ENCODE measurements around the gene MRPL36.

Gene MRPL36

GRCh38 chr5:1814183-1815020 lies 14.8 kb upstream of the MRPL36 start:
- Histone ChIP-seq H3K9me3 (replicated peaks in 1 of 11) (peaks cover 0 to 13% (median 7%) of the 10 kb centered on the region in 11 experiments; a peak in 8 of 22 replicates), H4K20me1 (peaks cover 26 to 87% (median 64%) of the 10 kb centered on the region in 11 experiments), H3K27me3 (peaks cover 0 to 18% (median 0%) of the 10 kb centered on the region in 11 experiments; a peak in 3 of 22 replicates), H3K4me1 (peaks cover 0 to 9% (median 0%) of the 10 kb centered on the region in 10 experiments; a peak in 3 of 20 replicates), H3K27ac (no peak overlapping the region), H3K4me2 (no peak overlapping the region), H3K9ac (no peak overlapping the region; a peak in 1 of 22 replicates), H3K36me3 (peaks cover 97 to 100% (median 100%) of the 10 kb centered on the region in 11 experiments), H3K4me3 (no peak overlapping the region)
- TF ChIP-seq Cebpa-rat (IDR thresholded peaks at IDR 0.05), result no peak

- Histone ChIP-seq H3K9me3 (replicated peaks in 1 of 11) (no peaks in the 10 kb centered on the region), H3K27me3 (peaks cover 0 to 41% (median 0%) of the 10 kb centered on the region in 11 experiments; a peak in 4 of 22 replicates), H4K20me1 (peaks cover 56 to 100% (median 92%) of the 10 kb centered on the region in 11 experiments), H3K27ac (no peak overlapping the region), H3K36me3 (peaks cover 93 to 100% (median 100%) of the 10 kb centered on the region in 11 experiments), H3K4me1 (peaks cover 0 to 28% (median 15%) of the 10 kb centered on the region in 10 experiments; a peak in 17 of 20 replicates), H3K4me3 (no peak overlapping the region), H3K9ac (no peak overlapping the region), H3K4me2 (no peak overlapping the region)
- TF ChIP-seq Cebpa-rat (IDR thresholded peaks at IDR 0.05), result no peak
These were observed 11.0 kb upstream of the MRPL36 start for GRCh38 chr5:1810581-1811101.

DNA sequence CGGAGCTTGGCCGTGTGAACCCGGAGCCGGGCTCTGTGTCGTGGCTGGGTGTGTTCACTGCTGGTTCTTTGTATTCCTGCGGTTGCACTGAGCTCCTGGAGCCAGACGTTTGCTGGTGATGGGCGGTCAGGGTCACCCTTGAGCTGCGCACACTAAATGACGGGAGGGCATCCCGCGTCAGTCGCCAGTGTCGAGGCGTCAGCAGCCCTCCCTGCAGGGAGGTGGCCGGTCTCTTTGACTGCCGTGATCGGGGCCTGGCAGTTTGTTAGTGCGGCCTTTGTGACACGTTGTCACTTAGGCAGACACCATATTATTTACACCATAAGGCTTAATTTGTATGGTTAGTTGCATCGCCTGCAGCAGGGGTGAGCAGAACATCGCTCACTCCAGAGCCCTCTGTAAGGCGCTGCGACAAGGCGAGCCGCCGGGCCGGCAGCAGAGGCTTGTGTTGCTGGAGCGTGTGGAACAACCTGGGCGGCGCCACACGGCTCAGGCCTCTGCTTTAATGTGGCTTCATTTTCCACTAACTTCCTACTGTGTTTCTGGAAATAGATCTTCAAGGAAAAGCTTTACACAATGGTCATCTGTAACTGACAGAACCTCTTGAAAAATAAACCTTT lies 9.9 kb upstream of the MRPL36 start:
- TF ChIP-seq Cebpa-rat (IDR thresholded peaks at IDR 0.05), result no peak
- Histone ChIP-seq H4K20me1 (peaks cover 64 to 100% (median 99%) of the 10 kb centered on the region in 11 experiments), H3K36me3 (peaks cover 93 to 100% (median 100%) of the 10 kb centered on the region in 11 experiments), H3K4me3 (no peak overlapping the region), H3K4me1 (peaks cover 0 to 28% (median 15%) of the 10 kb centered on the region in 10 experiments; a peak in 17 of 20 replicates), H3K9me3 (replicated peaks in 1 of 11) (no peaks in the 10 kb centered on the region), H3K9ac (no peak overlapping the region), H3K4me2 (no peak overlapping the region), H3K27me3 (peaks cover 0 to 52% (median 0%) of the 10 kb centered on the region in 11 experiments; a peak in 4 of 22 replicates), H3K27ac (no peak overlapping the region)

- peaks cover 93 to 100% (median 100%) of the 10 kb centered on the region in 11 experiments for H3K36me3 ChIP-seq
These were observed 8.8 kb upstream of the MRPL36 start for GRCh38 chr5:1808439-1808838.

DNA sequence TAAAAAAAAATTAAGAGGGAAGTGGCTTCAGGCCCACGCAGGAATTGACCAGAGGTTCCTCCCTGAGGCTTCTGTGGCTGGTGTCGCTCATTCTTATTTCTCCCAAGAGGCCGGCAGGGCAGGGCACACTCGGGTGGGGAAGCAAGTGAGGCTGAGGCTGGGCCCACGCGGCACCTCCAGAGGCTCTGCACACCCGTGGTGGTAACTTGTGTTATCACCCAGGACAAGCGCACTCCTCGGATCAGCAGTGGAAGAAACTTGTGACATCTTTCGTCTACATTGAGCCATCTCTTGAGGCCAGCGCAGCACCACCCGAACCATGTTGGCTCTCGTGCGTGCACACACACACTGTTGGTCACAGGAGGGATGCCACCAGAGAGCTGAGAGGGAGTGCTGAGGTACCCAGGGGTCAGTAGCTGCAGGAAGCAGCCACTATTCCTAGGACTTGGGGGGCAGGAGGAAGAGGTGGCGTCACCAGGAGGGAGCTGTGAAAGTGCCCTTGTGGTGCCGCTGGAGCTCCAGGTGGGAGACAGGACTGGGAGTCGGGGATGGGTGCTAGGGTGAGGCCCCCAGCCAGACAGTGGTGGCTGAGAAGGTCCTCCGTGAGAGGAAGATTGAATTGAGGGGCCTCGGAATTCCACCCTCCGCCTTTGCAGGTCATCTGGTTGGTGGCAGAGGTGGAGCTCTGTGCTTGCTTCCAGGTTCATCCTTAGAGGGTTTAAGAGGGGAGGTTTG lies 8.0 kb upstream of the MRPL36 start:
- H3K36me3 ChIP-seq, result peaks cover 96 to 100% (median 100%) of the 10 kb centered on the region in 11 experiments
- peaks cover 4 to 29% (median 18%) of the 10 kb centered on the region in 10 experiments; a peak in 19 of 20 replicates for H3K4me1 ChIP-seq

More at GRCh38 chr5:1808439-1808838, 8.8 kb upstream of the MRPL36 start:
- no peak overlapping the region for H3K9ac ChIP-seq
- peaks cover 67 to 100% (median 100%) of the 10 kb centered on the region in 11 experiments for H4K20me1 ChIP-seq
- H3K9me3 ChIP-seq (replicated peaks in 1 of 11), result no peaks in the 10 kb centered on the region
- no peak overlapping the region for H3K27ac ChIP-seq
- H3K4me3 ChIP-seq, result no peak overlapping the region
- peaks cover 0 to 28% (median 15%) of the 10 kb centered on the region in 10 experiments; a peak in 17 of 20 replicates for H3K4me1 ChIP-seq
- no peak for TF ChIP-seq Cebpa-rat (IDR thresholded peaks at IDR 0.05)
- H3K4me2 ChIP-seq, result no peak overlapping the region
- peaks cover 0 to 63% (median 0%) of the 10 kb centered on the region in 11 experiments; a peak in 4 of 22 replicates for H3K27me3 ChIP-seq

GRCh38 chr5:1806974-1807373 lies 7.3 kb upstream of the MRPL36 start:
- Histone ChIP-seq H3K9me3 (replicated peaks in 1 of 11) (no peaks in the 10 kb centered on the region), H4K20me1 (peaks cover 61 to 96% (median 87%) of the 10 kb centered on the region in 11 experiments), H3K4me1 (peaks cover 10 to 32% (median 23%) of the 10 kb centered on the region in 10 experiments), H3K27ac (no peak overlapping the region), H3K9ac (no peak overlapping the region), H3K27me3 (peaks cover 0 to 65% (median 0%) of the 10 kb centered on the region in 11 experiments; a peak in 4 of 22 replicates), H3K4me3 (no peak overlapping the region), H3K4me2 (peak overlapping the region in 8 of 11 experiments; percentile 8 to 60 (median 14); a peak in 10 of 22 replicates), H3K36me3 (peaks cover 91 to 98% (median 95%) of the 10 kb centered on the region in 11 experiments)
- TF ChIP-seq Cebpa-rat (IDR thresholded peaks at IDR 0.05), result no peak

More for the DNA sequence above, 8.0 kb upstream of the MRPL36 start:
- Histone ChIP-seq H3K27ac (no peak overlapping the region), H3K4me3 (no peak overlapping the region), H3K9ac (no peak overlapping the region), H3K9me3 (replicated peaks in 1 of 11) (no peaks in the 10 kb centered on the region), H3K27me3 (peaks cover 0 to 65% (median 0%) of the 10 kb centered on the region in 11 experiments; a peak in 4 of 22 replicates), H4K20me1 (peaks cover 66 to 100% (median 94%) of the 10 kb centered on the region in 11 experiments), H3K4me2 (peak overlapping the region in 8 of 11 experiments; percentile 8 to 60 (median 14); a peak in 9 of 22 replicates)
- no peak for TF ChIP-seq Cebpa-rat (IDR thresholded peaks at IDR 0.05)

- Histone ChIP-seq H3K9ac (0 out of 22 replicates have a peak overlapping the region, but pooled peaks of 1 of the 11 experiments have one; percentile 10), H3K27me3 (peaks cover 0 to 65% (median 0%) of the 10 kb centered on the region in 11 experiments; a peak in 4 of 22 replicates), H3K4me1 (peaks cover 13 to 34% (median 25%) of the 10 kb centered on the region in 10 experiments), H3K9me3 (replicated peaks in 1 of 11) (no peaks in the 10 kb centered on the region), H3K27ac (no peak overlapping the region), H3K36me3 (peaks cover 84 to 90% (median 88%) of the 10 kb centered on the region in 11 experiments), H4K20me1 (peaks cover 60 to 89% (median 81%) of the 10 kb centered on the region in 11 experiments), H3K4me3 (no peak overlapping the region), H3K4me2 (no peak overlapping the region)
- no peak for TF ChIP-seq Cebpa-rat (IDR thresholded peaks at IDR 0.05)
These were observed 6.6 kb upstream of the MRPL36 start for GRCh38 chr5:1806199-1806598.

DNA sequence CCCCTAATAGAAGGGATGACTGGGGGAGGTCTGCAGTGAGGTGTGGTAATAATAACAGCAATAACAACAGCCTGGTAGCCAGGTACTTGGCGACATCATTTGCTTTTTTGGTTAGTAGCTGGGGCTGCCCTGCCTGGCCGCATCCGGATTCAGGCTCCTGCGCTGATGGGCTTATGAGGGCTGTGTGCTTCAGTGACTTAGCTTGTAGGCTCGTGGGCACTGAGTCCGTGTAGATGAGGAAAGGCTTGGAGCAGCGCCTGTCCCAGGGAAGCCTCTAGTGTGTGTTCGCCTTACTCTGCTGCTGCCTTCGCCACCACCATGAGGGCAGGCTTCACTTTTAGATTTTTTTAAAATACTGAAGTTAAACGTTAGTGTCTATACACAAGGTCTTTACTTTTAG lies 6.1 kb upstream of the MRPL36 start:
- H3K4me1 ChIP-seq, result peaks cover 13 to 35% (median 26%) of the 10 kb centered on the region in 10 experiments
- TF ChIP-seq Cebpa-rat (IDR thresholded peaks at IDR 0.05), result no peak
- H3K4me3 ChIP-seq, result no peak overlapping the region
- H4K20me1 ChIP-seq, result peaks cover 58 to 84% (median 76%) of the 10 kb centered on the region in 11 experiments
- H3K4me2 ChIP-seq, result no peak overlapping the region
- H3K9me3 ChIP-seq (replicated peaks in 1 of 11), result no peaks in the 10 kb centered on the region
- peaks cover 79 to 86% (median 83%) of the 10 kb centered on the region in 11 experiments for H3K36me3 ChIP-seq
- H3K27ac ChIP-seq, result no peak overlapping the region
- H3K9ac ChIP-seq, result no peak overlapping the region
- peaks cover 0 to 62% (median 0%) of the 10 kb centered on the region in 11 experiments; a peak in 4 of 22 replicates for H3K27me3 ChIP-seq

Measured in BLaER1 treated with 17β-estradiol and CSF1 and Interleukin-3, amounts not matched to agents 10 nM and 100 nM (cell line).